ENCODE data around the gene FCN2.

GRCh38 chr9:134871697-134872340 lies 8.8 kb upstream of the FCN2 start:
- no peak for TF ChIP-seq POLR2A (IDR thresholded peaks at IDR 0.05)
- TF ChIP-seq, protein P1, sequence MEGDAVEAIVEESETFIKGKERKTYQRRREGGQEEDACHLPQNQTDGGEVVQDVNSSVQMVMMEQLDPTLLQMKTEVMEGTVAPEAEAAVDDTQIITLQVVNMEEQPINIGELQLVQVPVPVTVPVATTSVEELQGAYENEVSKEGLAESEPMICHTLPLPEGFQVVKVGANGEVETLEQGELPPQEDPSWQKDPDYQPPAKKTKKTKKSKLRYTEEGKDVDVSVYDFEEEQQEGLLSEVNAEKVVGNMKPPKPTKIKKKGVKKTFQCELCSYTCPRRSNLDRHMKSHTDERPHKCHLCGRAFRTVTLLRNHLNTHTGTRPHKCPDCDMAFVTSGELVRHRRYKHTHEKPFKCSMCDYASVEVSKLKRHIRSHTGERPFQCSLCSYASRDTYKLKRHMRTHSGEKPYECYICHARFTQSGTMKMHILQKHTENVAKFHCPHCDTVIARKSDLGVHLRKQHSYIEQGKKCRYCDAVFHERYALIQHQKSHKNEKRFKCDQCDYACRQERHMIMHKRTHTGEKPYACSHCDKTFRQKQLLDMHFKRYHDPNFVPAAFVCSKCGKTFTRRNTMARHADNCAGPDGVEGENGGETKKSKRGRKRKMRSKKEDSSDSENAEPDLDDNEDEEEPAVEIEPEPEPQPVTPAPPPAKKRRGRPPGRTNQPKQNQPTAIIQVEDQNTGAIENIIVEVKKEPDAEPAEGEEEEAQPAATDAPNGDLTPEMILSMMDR (IDR thresholded peaks at IDR 0.05 in 8 of 11, conservative IDR thresholded peaks at IDR 0.05 in 3 of 11), result no peak
